Activated T-cell treated with anti-CD3 and anti-CD28 coated beads for 48 hours (primary cell): ENCODE data around the gene FAM227B.
"Not testable (repeated sequence)": the region's sequence is repeated elsewhere in the genome, so short reads cannot be mapped to it uniquely, and the experiment has no call there.

Experiments used
- DNase-seq: peaks from one replicate; pipeline ENCODE4 v3.0.0-alpha.2; 2020; ENCODE audit warnings: low read depth

Gene FAM227B, protein sequence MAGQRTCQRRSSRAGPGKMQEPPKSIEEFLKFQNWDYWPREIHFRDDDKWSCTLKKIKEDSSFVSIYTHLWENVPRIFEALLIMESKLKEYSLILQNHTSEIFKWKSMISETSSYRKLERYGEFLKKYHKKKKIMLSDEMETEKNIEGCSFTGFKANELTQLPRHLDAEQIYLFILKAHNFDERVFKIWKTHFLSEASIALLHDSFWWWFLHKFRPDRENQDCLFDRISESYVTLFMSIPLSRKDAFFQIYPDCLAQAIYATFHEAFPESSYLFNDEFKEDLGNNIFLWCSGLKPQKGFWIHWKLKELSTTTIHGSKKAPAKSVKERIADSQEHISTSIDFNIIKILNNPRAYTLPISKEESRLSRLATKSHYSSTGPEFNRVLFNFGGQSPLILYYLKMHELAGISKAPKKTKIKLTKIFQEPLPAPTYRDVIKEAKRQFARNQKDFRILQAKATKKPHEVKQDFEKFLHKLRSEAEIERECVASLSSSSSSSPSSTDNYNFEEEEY

DNA sequence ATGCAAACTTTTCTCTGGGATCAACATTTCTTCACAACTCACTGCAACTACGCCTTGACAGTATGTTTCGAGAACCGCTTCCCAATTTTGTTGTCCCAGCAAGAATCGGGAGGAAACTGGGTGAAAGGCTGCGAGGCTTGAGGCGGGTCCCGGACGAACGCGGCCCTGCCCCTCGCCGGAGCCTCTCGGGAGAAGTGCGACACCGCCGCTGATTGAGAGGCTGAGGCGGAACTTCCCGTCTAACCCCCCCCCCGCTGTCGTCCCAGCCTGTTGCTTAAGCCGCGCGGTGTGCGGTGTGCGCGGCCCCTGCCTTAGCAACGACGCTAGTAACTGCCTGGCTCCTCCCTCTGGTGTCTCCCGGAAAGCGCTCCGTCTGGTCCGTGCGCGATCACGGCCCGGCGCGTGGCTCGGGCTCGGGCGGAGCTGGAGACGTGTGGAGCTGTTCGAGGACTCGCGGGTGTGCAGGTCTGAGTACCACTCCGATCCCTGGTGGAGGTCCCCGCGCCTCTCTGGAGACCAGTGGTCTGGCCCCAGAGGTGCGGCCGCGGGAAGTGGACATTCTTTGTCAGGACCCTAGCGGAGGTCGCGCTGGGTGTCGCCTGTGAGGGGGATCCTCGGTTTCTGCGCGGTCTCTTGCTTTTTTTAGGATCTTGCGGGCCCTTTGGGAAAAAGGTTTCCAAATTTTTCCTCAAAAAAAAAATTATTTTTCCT is at the start of gene FAM227B, which contains the start of gene DTWD1:
Gene FAM227B, minus strand, starts transcription at position 161 of the 711 bp plus-strand sequence. CDS start 5,647 bp downstream, outside the sequence.
Gene DTWD1, plus strand, starts transcription at position 391 of the 711 bp plus-strand sequence. CDS start 4,120 bp downstream, outside the sequence.
- DNase-seq, result peak; percentile 89

DNA sequence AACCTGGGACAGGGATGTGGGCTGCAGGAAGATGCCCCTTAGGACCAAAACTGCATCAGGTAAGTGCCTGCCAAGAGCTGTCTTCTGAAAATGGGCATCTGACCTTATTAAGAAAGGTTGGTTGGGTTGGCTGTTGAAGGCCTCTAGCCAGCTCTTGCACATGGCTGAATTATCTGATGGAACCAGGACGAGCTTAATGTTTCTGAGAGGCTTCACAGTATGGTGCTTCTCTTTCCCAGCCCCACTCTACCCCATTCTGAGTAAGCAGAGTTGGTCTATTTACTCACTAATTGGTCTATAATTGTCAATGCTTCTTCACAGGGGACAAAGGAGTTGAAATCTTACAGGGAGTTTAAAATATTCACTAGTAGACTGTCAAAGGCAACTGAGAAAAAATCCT is 48.7 kb upstream of the FAM227B start:
- DNase-seq, result no peak

DNA sequence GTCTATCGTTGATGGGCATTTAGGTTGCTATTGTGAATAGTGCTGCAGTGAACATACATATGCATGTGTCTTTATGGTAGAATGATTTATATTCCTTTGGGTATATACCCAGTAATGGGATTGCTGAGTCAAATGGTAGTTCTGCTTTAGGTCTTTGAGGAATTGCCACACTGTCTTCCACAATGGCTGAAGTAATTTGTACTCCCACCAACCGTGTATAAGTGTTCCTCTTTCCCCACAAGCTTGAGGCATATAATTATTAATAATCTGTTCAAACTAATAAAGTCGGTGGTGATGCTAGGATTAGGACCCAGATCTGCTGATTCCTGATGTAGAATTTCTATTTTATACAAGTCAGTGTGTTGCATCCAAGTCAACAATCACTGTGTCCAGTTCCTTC is 45.9 kb upstream of the FAM227B start:
- DNase-seq, result not testable (repeated sequence)

DNA sequence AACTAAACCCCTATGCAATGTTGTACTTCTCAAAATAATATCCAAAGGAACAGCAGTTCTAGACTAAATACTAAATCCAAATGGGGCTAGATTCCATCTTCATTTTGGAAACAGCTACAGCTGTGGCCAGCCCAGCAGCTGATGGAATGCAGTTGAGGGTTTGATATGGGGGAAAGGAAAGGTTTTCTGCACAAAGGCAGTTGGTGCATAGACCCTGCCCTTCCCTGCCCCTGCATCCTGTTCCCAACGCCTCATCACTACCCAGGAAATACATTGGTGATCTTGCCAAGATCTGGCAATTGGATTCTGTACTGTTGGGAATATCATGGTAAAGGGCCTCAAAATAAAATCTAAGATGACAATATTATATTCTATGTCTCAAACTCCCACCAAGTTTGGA is 44.1 kb upstream of the FAM227B start:
- no peak for DNase-seq

DNA sequence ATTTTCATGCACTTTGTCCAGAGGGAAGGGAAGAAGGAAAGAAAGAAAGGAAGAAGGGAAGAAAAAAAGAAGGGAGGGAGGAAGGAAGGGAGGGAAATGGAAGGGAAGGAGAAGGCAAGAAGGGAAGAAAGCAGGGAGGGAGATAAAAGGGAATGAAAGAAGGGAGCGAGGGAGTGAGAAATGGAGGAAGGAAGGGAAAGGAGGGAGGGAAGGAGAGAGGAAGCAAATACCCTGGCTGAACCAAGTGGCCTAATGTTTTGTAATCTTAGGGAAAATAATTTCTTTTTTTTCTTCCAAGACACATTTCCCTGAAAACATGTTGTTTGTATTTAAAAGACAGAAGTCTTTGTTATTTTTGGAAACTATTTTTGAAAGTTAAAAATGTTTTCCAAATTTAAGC is 36.1 kb upstream of the FAM227B start:
- DNase-seq, result no peak

DNA sequence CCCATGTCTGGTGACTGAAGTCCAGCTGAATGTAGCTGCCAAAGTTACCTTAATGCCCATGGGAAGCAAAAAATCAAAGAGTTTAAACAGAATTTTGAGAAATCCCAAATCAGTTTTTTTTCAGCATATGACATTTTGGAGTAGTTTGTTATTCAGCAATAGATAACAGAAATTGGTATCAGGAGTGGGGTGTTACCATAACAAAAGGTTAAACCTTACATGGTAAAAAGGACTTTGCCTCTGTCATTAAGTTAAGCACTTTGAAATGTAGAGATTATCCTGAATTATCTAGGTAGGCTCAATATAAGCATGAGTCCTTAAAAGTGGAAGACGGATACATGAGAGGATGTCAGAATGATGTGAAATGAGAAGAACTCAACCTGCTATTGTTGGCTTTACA is 32.3 kb upstream of the FAM227B start:
- no peak for DNase-seq

DNA sequence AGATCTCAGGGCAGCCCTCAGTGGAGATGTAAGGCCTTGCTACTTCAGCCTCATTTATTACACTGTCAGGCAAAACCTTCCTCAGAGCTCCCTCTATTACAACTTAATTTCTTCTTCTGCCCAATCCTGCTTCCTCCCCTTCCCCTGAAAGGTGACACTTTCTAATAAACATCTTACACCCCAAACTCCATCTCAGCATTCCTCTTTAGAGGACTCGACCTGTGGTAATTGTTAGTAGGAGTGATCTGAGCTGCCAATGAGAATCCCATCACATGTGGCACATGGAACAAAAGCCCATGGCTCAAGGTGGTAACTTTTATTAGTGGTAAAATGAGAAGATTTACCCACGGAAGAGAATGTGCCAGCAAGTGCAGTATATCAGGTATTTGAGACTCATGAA is 30.1 kb upstream of the FAM227B start:
- no peak for DNase-seq

DNA sequence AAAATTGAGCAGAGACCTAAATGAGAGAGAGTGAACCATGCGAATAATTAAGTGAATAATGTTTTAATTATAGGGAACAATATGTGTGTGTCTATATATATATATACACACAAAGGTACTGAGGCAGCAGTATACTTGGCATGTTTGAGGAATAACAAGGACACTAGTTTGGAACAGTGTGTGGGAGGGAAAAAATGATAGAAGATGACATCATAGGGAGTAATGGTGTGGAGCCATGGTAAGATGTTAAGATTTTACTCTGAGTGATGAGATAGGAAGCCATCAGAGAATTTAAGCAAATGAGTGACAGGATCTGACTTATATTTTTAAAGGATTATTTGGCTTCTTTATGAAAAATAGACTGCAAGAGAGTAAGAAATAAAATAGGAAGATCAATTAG is 29.4 kb upstream of the FAM227B start:
- DNase-seq, result no peak

DNA sequence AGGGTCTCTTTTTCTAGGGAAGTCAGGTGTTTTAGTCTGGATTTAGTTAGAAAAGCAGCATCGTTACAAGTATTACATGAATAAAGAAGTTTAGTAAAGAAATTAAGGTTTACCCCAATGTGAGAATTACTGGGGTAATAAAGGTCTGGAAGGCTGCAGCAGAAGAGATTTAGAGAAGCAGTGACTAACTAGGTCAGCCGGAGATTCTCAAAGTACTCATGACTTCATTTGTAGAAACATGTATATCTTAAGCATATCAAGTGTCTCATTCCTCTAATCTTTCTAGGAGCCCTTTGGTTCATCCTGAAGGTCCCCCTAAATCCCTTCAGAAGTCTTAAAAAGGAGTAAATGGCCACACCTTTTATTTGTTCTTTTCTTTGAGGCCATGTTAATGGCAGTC is 26.3 kb upstream of the FAM227B start:
- no peak for DNase-seq

DNA sequence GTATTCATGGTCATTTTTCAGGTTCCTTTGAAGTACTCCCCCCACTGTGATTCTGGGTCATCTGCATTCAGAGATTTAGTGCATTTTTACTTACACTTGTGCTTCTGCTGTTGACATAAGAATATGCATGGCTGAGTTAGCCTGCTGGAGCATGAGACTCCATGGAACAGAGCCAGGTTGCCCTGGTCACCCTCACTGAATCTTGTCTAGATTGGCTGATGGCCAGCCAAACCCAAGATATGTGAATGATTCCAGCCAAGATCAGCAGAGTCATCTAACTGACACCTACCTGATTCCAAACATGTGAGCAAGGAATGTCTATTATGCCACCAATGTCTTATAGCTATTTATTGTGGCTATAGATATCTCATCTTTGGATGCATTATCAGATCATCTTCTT is 25.3 kb upstream of the FAM227B start:
- no peak for DNase-seq

DNA sequence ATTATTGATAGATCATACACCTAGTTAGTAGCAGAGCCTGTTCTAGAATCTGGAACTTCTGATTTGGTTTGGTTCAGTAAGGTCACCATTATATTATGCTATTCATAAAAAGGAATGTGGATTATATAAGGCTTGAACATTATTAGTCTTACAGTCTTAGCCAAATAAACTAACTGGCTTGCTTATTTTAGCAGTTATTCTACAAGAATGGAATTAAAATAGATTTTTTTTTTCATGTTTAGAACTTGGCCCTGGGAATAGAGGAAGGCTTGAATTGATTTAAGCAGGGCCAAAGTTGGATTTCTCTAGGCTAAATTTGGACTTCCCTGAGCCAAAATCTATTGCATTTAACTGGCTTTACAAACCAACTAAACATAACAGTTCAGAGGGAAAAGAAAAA is 24.7 kb upstream of the FAM227B start:
- DNase-seq, result no peak

DNA sequence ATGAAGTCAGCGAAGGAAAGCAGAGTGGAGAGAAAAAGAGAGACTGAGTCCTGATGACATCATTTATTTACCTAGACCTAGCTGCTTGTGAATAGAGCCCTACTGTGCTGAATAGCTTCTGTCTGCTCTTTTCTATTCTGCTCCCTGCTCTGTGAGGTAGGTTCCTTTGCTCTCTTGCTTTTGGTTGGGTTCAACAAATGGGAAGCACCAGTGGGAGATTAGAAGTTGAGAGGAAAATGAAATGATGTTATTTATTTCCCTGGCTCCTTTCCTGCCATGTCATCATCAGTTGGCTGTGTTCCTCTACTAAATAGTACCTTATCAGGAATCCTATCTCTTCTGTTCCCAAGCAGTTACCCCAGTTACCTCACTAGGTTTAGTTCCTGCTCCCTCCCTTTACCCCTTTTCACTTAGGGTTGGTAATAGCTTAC is 23.8 kb upstream of the FAM227B start:
- DNase-seq, result no peak

DNA sequence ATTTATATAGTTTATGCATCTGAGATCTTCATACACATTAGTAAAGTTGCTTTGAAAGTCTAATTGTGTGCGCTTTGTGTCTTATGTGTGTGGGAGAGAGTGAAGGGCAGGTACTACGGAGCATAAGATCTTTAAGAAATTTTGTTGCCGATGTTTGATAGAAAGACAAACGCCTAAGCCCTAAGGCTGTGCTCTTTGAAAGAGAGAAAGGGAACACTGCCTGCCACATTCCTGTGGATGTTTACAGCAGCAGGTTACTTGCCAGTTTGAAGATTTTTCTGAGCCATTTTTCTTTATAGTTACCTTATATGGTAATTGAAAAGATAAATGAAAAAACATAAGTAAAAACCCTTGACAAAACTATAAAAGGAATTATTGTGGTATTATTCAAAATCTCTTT is 17.2 kb upstream of the FAM227B start:
- DNase-seq, result no peak

DNA sequence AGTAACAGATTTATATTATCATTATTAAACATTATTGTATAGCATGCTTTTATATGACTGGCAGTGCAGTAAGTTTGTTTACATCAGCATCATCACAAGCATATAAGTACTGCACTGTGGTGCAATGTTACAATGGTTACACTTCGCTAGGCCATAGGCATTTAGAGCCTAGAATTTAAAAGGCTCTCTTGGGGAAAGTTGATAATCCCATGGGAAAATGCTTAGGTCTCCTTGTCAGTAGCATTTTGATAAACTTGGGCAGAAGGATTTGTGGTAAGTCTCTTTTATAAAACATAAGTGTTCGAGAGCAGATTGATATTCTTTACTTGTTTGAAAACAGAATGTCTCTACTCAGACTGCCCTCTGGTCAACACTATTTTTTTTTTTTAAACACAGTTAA is 7.8 kb upstream of the FAM227B start:
- no peak for DNase-seq

DNA sequence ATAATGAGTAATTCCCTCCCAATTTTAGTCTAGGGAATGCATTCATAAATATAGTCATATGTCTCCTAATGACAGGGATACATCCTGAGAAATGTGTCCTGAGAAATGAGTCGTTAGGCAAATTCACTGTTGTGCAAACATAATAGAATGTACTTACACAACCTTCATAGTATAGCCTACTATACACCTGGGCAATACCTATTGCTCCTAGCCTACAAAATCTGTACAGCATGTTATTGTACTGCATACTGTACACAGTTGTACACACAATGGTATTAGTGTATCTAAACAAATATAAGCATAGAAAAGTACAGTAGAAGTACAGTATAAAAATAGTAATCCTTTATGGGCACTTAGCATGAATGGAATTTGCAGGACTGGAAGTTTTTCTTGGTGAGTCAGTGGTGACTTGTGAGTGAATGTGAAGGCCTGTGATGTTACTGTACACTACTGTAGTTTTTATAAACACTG is 6.8 kb upstream of the FAM227B start:
- no peak for DNase-seq

DNA sequence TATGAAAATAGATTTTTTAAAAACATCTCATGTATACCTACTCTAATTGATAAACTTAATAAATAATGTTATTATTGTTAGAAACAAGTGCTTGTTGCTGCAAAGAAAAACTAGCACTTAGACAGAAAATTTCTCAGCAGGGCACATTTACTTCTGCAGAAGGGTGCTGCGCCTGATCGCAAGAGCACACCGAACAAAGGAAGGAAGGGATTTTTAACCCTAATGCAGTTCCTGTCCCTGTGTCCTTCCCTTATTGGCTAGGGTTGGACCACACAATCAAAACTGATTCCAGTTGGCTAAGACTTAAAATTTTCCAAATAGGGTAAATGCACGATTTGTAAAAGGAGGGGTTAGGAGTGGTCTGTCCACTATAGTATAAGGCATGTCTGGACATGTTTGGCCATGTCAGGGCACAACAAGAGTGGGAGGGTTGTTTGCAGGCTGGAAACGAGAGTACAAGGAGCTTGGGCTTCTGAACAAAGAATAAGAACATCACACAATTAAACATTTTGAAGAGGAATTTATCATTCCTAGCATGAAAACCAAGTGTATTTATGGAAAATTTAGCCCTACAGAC is 4.9 kb upstream of the FAM227B start:
- no peak for DNase-seq

DNA sequence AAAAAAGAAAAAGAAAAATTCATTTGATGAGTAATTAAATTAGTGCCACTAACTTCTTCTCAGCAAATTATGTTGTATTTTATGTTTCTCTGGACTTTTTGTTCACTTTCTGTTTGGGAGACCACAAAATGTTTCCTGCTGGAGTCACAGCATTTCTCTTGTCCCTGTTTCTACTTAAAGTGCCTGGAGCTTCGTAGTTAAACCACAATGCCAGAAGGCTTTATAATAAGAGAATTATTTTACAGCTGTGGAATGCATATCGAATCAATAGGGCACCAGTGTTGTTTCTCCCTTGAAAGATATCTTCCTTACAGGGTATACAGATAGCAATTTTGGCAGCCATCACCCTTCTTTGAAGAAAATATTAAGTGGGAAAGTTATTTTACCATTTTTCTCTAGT is 3.4 kb upstream of the FAM227B start:
- no peak for DNase-seq

DNA sequence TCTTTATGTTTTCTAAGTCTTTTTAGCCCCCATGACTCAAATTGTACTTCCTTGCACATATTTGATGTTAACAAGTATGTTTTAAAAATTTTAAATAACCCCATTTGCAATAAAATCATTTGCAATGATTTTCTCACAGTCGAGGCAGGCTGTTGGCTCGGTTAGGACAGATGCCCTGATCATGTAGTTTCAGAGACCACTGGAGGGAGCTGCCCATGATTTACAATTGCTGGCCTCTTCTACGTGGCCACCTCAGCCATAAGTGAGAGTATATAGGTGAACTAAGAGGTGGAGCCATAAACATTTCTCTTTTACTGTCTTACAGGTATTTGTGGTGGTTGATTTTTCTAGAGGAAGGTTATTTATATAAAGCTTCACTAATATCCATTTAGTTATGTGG is 1.9 kb upstream of the FAM227B start:
- no peak for DNase-seq

DNA sequence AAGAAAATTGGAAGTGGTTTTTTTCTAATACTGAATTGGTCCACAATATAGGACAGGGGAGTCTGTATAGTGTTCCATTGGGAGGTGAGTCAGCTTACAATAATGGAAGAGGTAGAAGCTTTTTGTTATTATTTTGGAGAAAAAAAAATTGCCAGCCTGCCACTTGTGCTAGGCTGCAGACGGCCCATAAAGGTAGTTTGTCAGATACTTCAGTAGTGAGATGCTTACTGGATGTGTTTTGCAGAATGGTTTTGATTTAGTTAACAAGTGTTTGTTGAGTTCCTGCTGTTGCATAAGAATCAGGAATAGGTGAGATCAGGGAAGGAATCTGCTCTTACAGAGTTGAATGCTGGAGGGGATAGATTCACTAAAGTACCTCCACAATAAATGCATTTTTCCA is 1.3 kb upstream of the FAM227B start:
- DNase-seq, result no peak

DNA sequence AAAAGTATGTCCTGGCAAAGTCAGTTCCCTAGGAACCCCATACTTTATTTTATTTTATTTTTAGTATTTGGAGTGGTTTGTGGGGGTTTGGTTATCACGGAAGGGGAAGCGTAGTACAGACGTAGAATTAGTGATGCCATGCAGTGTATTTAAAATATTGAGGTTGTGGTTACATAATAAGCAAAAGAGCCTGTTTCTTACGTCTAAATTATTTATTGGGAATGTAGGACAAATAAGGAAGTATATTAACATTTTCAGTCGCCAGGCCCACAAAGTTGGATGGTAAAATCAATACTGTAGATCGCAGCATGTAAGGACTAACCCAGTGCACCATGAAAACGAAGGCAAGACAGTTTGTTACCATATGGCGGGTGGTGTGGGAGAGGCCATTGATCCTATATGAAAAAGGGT is 788 bp upstream of the FAM227B start:
- no peak for DNase-seq

DNA sequence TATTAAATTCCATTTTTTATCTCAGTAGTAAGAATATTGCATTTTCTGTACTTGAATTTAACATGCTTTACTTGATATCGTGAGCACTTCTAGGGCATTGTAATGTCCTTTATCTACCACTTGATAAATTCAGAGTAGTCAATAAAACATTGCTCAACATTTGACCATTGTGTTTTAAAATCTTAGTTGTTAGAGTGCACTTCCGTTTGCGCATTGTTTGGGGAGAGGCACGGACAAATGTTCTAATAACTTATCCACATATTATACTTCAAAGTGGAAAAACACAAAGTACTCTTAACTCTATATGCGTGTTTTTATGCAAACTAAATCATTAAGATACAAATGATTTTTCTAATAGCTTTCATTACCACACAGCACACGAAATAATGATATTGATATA is 419 bp downstream of the FAM227B start:
- DNase-seq, result no peak

DNA sequence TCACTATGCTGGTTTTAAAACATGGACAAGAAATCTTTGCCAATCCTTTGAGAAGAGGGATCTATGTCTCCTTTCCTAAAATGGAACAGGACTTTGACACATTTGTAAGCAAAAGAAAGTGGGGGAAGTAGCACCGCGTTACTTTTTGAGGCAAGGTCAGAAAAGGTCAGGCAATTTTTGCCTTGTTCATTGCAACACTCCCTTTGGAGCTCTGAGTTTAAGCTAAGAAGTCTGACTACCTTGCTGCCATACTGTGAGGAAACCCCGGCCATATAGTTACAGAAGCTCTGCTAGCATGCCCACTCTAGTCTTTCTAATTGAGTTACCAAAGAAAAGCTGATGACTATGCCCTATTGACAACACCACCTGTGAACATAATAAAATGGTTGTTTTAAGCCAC is 1.4 kb downstream of the FAM227B start:
- no peak for DNase-seq

DNA sequence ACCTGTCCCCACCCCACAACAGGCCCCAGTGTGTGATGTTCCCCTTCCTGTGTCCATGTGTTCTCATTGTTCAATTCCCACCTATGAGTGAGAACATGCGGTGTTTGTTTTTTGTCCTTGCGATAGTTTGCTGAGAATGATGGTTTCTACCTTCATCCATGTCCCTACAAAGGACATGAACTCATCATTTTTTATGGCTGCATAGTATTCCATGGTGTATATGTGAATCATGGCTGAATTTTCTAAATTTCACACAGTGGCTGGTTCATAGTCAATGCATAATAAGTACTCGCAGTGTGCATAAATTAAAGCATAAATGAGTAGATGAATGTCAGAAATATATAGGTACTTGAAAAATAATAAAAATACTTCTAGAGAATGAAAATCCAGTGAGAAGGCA is 8.4 kb downstream of the FAM227B start:
- not testable (repeated sequence) for DNase-seq
